ENCODE results near the gene CBX6. TPM values are rescaled to one million over a fixed set of nuclear protein-coding genes. Genes with fewer than 3 reads are reported as not detected.

Gene CBX6
- total and polyA plus RNA-seq, 2 of the 8 experiments (the other 6 are each of a cell fraction or from before 2014, with no cell fraction given): 10.6 to 27.5 TPM

DNA sequence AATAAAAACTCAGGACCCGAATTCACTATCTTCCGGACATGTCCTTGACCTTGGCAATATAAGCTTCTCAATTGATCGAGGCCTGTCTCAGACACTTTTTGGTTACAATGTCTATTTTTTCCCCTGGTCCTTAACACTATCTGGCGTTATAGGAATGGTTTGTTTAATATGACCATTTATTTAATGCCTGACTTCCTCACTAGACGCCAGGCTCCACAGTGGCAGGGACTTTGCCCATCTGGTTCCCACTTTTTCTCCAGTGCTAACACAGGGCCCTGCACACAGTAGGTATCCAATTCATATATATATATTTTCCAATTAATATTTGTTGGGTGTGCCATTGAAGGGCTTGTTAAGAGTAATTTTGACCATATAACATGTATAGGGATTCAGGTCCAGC, 7.9 kb upstream of the CBX6 start:
- Histone ChIP-seq H3K36me3 (ENCODE audit: control insufficient read depth in 2 of 4, insufficient read depth in 4 of 4, low read length in 3 of 4) (no peaks in the 10 kb centered on the region), H4K8ac (ENCODE audit: extremely low read depth, insufficient read depth, low read length) (no peak overlapping the region), H2BK5ac (ENCODE audit: low read depth, low read length) (no peak overlapping the region), H3K9me3 (ENCODE audit: insufficient read depth in 2 of 2, low read depth in 1 of 2, low read length in 1 of 2) (no peaks in the 10 kb centered on the region), H3K4me3 (ENCODE audit: extremely low read depth in 1 of 4, insufficient read depth in 2 of 4, low read depth in 3 of 4, low read length in 4 of 4) (no peak overlapping the region), H3K27ac (ENCODE audit: low read depth, low read length) (no peak overlapping the region), H3K14ac (ENCODE audit: insufficient read length) (no peak overlapping the region), H4K5ac (ENCODE audit: insufficient read length, low read depth, low read length) (no peak overlapping the region), H2BK15ac (ENCODE audit: low read length) (no peak overlapping the region), H3K79me1 (ENCODE audit: low read depth, low read length) (no peaks in the 10 kb centered on the region), H3K23ac (ENCODE audit: insufficient read length) (no peak overlapping the region), H3K4me2 (ENCODE audit: insufficient read depth in 1 of 2, low read depth in 2 of 2, low read length in 2 of 2) (no peak overlapping the region), H3K4me1 (replicated peaks in 1 of 4; ENCODE audit: control insufficient read depth in 3 of 4, insufficient read depth in 4 of 4, low read length in 3 of 4) (peaks cover 0 to 3% (median 0%) of the 10 kb centered on the region in 4 experiments; a peak in 1 of 7 replicates), H2AK5ac (ENCODE audit: low read depth, low read length) (no peak overlapping the region), H2AFZ (ENCODE audit: low read length) (no peak overlapping the region), H4K20me1 (replicated peaks in 1 of 2; ENCODE audit: control insufficient read depth in 1 of 2, insufficient read depth in 2 of 2, low read length in 2 of 2) (no peaks in the 10 kb centered on the region), H3K56ac (replicated peaks; ENCODE audit: insufficient read length, low read depth, low read length) (no peak overlapping the region), H4K91ac (replicated peaks; ENCODE audit: insufficient read length, low read length) (no peak overlapping the region), H3K4ac (replicated peaks; ENCODE audit: insufficient read length, low read depth, low read length) (no peak overlapping the region), H2BK120ac (replicated peaks; ENCODE audit: low read depth, low read length) (no peak overlapping the region), H2BK20ac (ENCODE audit: low read length) (no peak overlapping the region), H3K79me2 (ENCODE audit: control insufficient read depth in 1 of 2, insufficient read depth in 2 of 2, low read length in 2 of 2) (no peaks in the 10 kb centered on the region), H3K9ac (replicated peaks in 1 of 4; ENCODE audit: extremely low read depth in 1 of 4, low read depth in 3 of 4, low read length in 3 of 4) (no peak overlapping the region), H2BK12ac (ENCODE audit: low read depth, low read length) (no peak overlapping the region), H3K23me2 (ENCODE audit: low read depth, low read length) (no peaks in the 10 kb centered on the region), H3K27me3 (replicated peaks in 1 of 4; ENCODE audit: control insufficient read depth in 3 of 4, extremely low read depth in 1 of 4, insufficient read depth in 3 of 4, low read length in 3 of 4) (no peaks in the 10 kb centered on the region; a peak in 1 of 7 replicates), H3K18ac (ENCODE audit: extremely low read depth, low read length) (no peak overlapping the region)
- ChIA-PET CTCF (ENCODE audit: partially characterized antibody) (interaction anchor here (2.1 to 2.5 kb wide), 2 partner anchors 48 to 255 kb away, joined by 4 to 11 read pairs; no protein-coding TSS in a partner anchor), POLR2A (ENCODE audit: partially characterized antibody) (no interaction called here)
- DNase-seq (ENCODE audit: low read depth in 1 of 2, low spot score in 2 of 2): no peak
- 81% methylated on average over 5 of the region's 5 CpGs; no CpG with 5 or more reads in 1 of the 2 experiments for WGBS, 2 experiments (ENCODE audit: extremely low coverage in 1 of 2, insufficient coverage in 1 of 2, insufficient read length in 1 of 2, insufficient replicate concordance in 2 of 2, low coverage in 1 of 2, low lambda C conversion rate in 2 of 2, missing lambda C conversion rate in 1 of 2)
- TF ChIP-seq TCF12 (IDR thresholded peaks at IDR 0.05; ENCODE audit: low read depth, low read length): no peak
- TF ChIP-seq POLR2AphosphoS5 (IDR thresholded peaks at IDR 0.05; ENCODE audit: low read depth, low read length): no peak
- TF ChIP-seq GTF2F1 (IDR thresholded peaks at IDR 0.05; ENCODE audit: borderline replicate concordance, low read depth, low read length): no peak
- TF ChIP-seq YY1 (IDR thresholded peaks at IDR 0.05; ENCODE audit: low read depth, low read length): no peak
- no peak for TF ChIP-seq CBX5 (IDR thresholded peaks at IDR 0.05; ENCODE audit: low read depth, low read length)
- TF ChIP-seq TAF7 (optimal IDR thresholded peaks at IDR 0.05; ENCODE audit: borderline replicate concordance, low read depth, low read length): no peak
- no peak for TF ChIP-seq ASH2L (IDR thresholded peaks at IDR 0.05; ENCODE audit: low read length)
- no peak for FAIRE-seq
